Trophoblast cell (in vitro differentiated cells and primary cell): ENCODE measurements around the gene CSKMT.
"Not testable (repeated sequence)": the region's sequence is repeated elsewhere in the genome, so short reads cannot be mapped to it uniquely, and the experiment has no call there.

ENCODE experiments used
- DNase-seq, 2 donors: peaks; one replicate each; pipeline ENCODE4 v3.0.0-alpha.2; 2016
- H2AFZ ChIP-seq: 2 replicates; pipeline ENCODE4 v1.6.1; 2013; ENCODE audit warnings: low read length, moderate library complexity, mild to moderate bottlenecking; ENCODE audit not compliant: insufficient read depth, poor library complexity
- H2AK5ac ChIP-seq: 2 replicates; pipeline ENCODE4 v1.6.1; 2013; ENCODE audit warnings: mild to moderate bottlenecking, low read length
- H2BK120ac ChIP-seq: 2 replicates; pipeline ENCODE4 v1.6.1; 2013; ENCODE audit warnings: low read length, mild to moderate bottlenecking, moderate library complexity; ENCODE audit not compliant: insufficient read depth, poor library complexity
- H2BK12ac ChIP-seq: 2 replicates; pipeline ENCODE4 v1.6.1; 2013; ENCODE audit warnings: mild to moderate bottlenecking, low read length, moderate library complexity
- H2BK5ac ChIP-seq: 2 replicates; pipeline ENCODE4 v1.6.1; 2013; ENCODE audit warnings: low read length, low read depth, moderate library complexity, mild to moderate bottlenecking; ENCODE audit not compliant: poor library complexity
- H3K14ac ChIP-seq: 2 replicates; pipeline ENCODE4 v1.6.1; 2013; ENCODE audit warnings: mild to moderate bottlenecking, low read length
- H3K18ac ChIP-seq: 2 replicates; pipeline ENCODE4 v1.6.1; 2013; ENCODE audit warnings: mild to moderate bottlenecking, low read length
- H3K23ac ChIP-seq: 2 replicates; pipeline ENCODE4 v1.6.1; 2013; ENCODE audit warnings: low read length
- H3K27ac ChIP-seq: 2 replicates; pipeline ENCODE4 v1.5.1; 2013; ENCODE audit warnings: low read depth, mild to moderate bottlenecking, inconsistent platforms, low read length, moderate library complexity
- H3K27me3 ChIP-seq: 2 replicates; pipeline ENCODE4 v1.6.1; 2013; ENCODE audit warnings: inconsistent platforms, mild to moderate bottlenecking, low read length, moderate library complexity; ENCODE audit not compliant: insufficient read depth
- H3K36me3 ChIP-seq, 2 experiments: 1 replicate in 1 of 2; 2 replicates in 1 of 2; pipeline ENCODE4 v1.6.1; 2013; ENCODE audit warnings: low read length in 2 of 2, mild to moderate bottlenecking in 2 of 2, moderate library complexity in 1 of 2; ENCODE audit not compliant: insufficient read depth in 2 of 2, control insufficient read depth in 1 of 2
- H3K4ac ChIP-seq: 2 replicates; pipeline ENCODE4 v1.6.1; 2013; ENCODE audit warnings: low read depth, mild to moderate bottlenecking, low read length, moderate library complexity
- H3K4me1 ChIP-seq, 2 experiments: 1 replicate in 1 of 2; 2 replicates in 1 of 2; pipeline ENCODE4 v1.6.1; 2013; ENCODE audit warnings: low read length in 2 of 2, mild to moderate bottlenecking in 2 of 2, moderate library complexity in 1 of 2; ENCODE audit not compliant: insufficient read depth in 2 of 2, control insufficient read depth in 1 of 2
- H3K4me2 ChIP-seq: 2 replicates; pipeline ENCODE4 v1.6.1; 2013; ENCODE audit warnings: inconsistent platforms, mild to moderate bottlenecking, low read length, moderate library complexity
- H3K4me3 ChIP-seq: 2 replicates; pipeline ENCODE4 v1.5.1; 2013; ENCODE audit warnings: mild to moderate bottlenecking, low read depth, low read length, inconsistent platforms
- H3K79me1 ChIP-seq: one replicate; pipeline ENCODE4 v1.6.1; 2013; ENCODE audit warnings: low read length
- H3K79me2 ChIP-seq: 2 replicates; pipeline ENCODE4 v1.6.1; 2013; ENCODE audit warnings: low read length, mild to moderate bottlenecking; ENCODE audit not compliant: control insufficient read depth, insufficient read depth, poor library complexity
- H3K9ac ChIP-seq: 2 replicates; pipeline ENCODE4 v1.6.1; 2013; ENCODE audit warnings: mild to moderate bottlenecking, low read length
- H3K9me3 ChIP-seq: 2 replicates; pipeline ENCODE4 v1.6.1; 2013; ENCODE audit warnings: low read depth, mild to moderate bottlenecking, control low read depth, inconsistent platforms, low read length; ENCODE audit not compliant: insufficient read depth
- H4K12ac ChIP-seq: 2 replicates; pipeline ENCODE4 v1.6.1; 2013; ENCODE audit warnings: low read depth, mild to moderate bottlenecking, low read length, moderate library complexity
- H4K8ac ChIP-seq: 2 replicates; pipeline ENCODE4 v1.6.1; 2013; ENCODE audit warnings: low read depth, mild to moderate bottlenecking, low read length, moderate library complexity
- H4K91ac ChIP-seq: one replicate; pipeline ENCODE4 v1.6.1; 2013; ENCODE audit warnings: low read depth, mild to moderate bottlenecking, low read length, moderate library complexity
- WGBS: extraction: QIAGEN DNeasy Blood & Tissue Kit; methylation state at CpG from one replicate; pipeline ENCODE4 v1.1.7; 2013; ENCODE audit warnings: missing lambda C conversion rate; ENCODE audit not compliant: insufficient read length, insufficient coverage; ENCODE audit errors: extremely low coverage; 5-methylcytosine and 5-hydroxymethylcytosine counted together

The CSKMT gene

DNA sequence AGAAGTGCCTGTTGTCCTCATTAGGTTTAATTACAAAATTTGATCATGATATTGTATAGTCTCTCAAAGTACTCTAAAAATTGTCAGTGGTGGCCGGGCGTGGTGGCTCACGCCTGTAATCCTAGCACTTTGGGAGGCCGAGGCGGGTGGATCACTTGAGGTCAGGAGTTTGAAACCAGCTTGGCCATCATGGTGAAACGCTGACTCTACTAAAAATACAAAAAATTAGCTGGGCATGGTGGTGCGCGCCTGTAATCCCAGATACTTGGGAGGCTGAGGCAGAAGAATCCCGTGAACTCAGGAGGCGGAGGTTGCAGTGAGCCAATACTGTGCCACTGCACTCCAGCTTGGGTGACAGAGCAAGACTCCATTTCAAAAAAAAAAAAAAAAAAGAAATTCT lies 10.3 kb downstream of the CSKMT start:
- not testable (repeated sequence) for H4K12ac ChIP-seq, DNase-seq, H3K4me2 ChIP-seq, H2AK5ac ChIP-seq, H3K27ac ChIP-seq, H2BK5ac ChIP-seq, H4K91ac ChIP-seq, H3K14ac ChIP-seq, H3K23ac ChIP-seq, H2BK12ac ChIP-seq, H3K4me1 ChIP-seq, H3K9ac ChIP-seq, H4K8ac ChIP-seq, H3K18ac ChIP-seq, H2AFZ ChIP-seq, H2BK120ac ChIP-seq, H3K4ac ChIP-seq, H3K9me3 ChIP-seq, H3K4me3 ChIP-seq, H3K27me3 ChIP-seq
- no CpG with 5 or more reads among the region's 10 CpGs for WGBS
- peaks cover 17% of the 10 kb centered on the region for H3K79me1 ChIP-seq
- peaks cover 12% of the 10 kb centered on the region for H3K79me2 ChIP-seq
- peaks cover 19 to 21% of the 10 kb centered on the region in 2 experiments for H3K36me3 ChIP-seq

DNA sequence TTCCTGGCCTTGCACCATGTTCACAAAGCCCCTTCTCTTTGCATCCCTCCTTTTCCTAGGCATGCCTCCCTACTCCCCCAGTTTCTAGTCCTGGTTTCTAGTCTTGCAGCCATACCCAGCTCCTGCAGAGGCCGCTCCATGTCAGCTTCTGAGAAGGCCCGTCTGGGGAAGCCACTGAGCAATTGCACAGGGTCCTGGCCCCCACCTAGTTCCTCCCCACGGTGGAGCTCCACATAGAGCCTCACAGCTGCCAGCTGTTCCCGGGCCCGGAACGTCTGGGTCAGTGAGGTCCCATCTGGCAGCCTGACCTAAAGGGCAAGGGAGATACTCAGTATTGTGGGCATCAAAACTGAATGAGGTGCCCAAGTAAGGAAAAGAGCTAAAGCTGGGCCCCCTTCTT lies 11.6 kb downstream of the CSKMT start:
- no peak overlapping the region for H4K8ac ChIP-seq
- no peak overlapping the region for H3K9ac ChIP-seq
- H2AK5ac ChIP-seq: no peak overlapping the region
- no peak overlapping the region for H3K4me3 ChIP-seq
- no CpG with 5 or more reads among the region's 6 CpGs for WGBS
- peaks cover 3% of the 10 kb centered on the region for H3K9me3 ChIP-seq
- H3K14ac ChIP-seq: no peak overlapping the region
- peak overlapping the region; percentile 19 for H3K4ac ChIP-seq
- H3K79me1 ChIP-seq: peaks cover 10% of the 10 kb centered on the region
- peaks cover 9% of the 10 kb centered on the region for H3K79me2 ChIP-seq
- H3K4me2 ChIP-seq: no peak overlapping the region
- peaks cover 6 to 9% of the 10 kb centered on the region in 2 experiments for H3K4me1 ChIP-seq
- no peak overlapping the region for H3K27ac ChIP-seq
- no peak overlapping the region for H4K91ac ChIP-seq
- H2BK120ac ChIP-seq: no peak overlapping the region
- no peak overlapping the region for H2BK12ac ChIP-seq
- H4K12ac ChIP-seq: no peak overlapping the region
- DNase-seq: no peak
- H3K18ac ChIP-seq: no peak overlapping the region
- no peak overlapping the region for H2BK5ac ChIP-seq
- peaks cover 19 to 21% of the 10 kb centered on the region in 2 experiments for H3K36me3 ChIP-seq
- H3K23ac ChIP-seq: no peak overlapping the region
- H2AFZ ChIP-seq: no peak overlapping the region
- H3K27me3 ChIP-seq: no peaks in the 10 kb centered on the region

DNA sequence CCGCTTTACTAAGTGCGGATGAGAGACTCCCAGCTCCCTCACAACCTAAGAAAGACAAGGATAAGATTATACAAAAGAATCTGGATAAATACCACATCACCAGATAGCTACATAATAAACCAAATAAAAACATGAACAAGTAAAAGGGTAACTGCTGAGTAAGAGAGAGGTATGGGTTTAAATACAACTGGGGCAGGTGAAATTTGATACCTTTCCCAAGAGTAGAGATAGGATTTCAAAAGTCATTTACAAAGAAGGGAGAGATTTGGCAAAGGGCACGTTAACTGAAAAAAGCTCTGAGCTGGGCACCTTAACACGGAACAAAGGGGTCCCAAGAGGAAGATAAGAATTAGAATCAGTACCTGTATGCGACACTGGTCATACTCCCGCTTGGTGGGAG lies 12.0 kb downstream of the CSKMT start:
- Histone ChIP-seq H2AK5ac (no peak overlapping the region), H3K18ac (no peak overlapping the region), H4K8ac (no peak overlapping the region), H3K79me2 (peaks cover 6% of the 10 kb centered on the region), H3K4me3 (no peak overlapping the region), H3K4me1 (peaks cover 6 to 9% of the 10 kb centered on the region in 2 experiments), H2BK5ac (no peak overlapping the region), H3K4ac (no peak overlapping the region), H3K36me3 (peaks cover 19 to 21% of the 10 kb centered on the region in 2 experiments), H3K27me3 (no peaks in the 10 kb centered on the region), H2AFZ (no peak overlapping the region), H2BK120ac (no peak overlapping the region), H3K9me3 (peaks cover 3% of the 10 kb centered on the region), H3K14ac (no peak overlapping the region), H3K9ac (no peak overlapping the region), H3K23ac (no peak overlapping the region), H4K12ac (no peak overlapping the region), H3K79me1 (peaks cover 6% of the 10 kb centered on the region), H3K4me2 (no peak overlapping the region), H3K27ac (no peak overlapping the region), H2BK12ac (no peak overlapping the region), H4K91ac (no peak overlapping the region)
- WGBS: no CpG with 5 or more reads among the region's 6 CpGs
- no peak for DNase-seq

DNA sequence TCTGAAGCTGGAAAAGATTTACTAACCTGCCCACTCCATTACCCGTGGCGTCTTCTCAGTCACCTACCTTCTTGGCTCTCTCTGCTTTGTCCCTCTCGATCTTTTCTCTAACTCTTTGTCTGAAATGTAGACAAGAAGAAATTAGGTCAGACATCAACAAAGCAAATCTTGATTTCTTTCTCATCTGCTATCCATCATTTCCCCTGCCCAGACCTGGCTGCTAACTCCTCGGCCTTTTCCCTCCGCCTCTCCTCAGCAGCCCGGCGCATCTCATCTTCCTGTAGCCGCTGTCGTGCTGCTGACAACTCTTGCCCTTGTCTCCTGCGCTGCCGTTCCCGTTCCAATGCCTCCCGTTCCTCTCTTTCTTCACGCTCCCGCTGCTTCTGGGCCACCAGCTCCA lies 12.6 kb downstream of the CSKMT start:
- no CpG with 5 or more reads among the region's 15 CpGs for WGBS
- Histone ChIP-seq H3K23ac (no peak overlapping the region), H3K27me3 (no peaks in the 10 kb centered on the region)

More for the DNA sequence above, 12.6 kb downstream of the CSKMT start:
- Histone ChIP-seq H2BK12ac (no peak overlapping the region), H2AK5ac (no peak overlapping the region), H3K27ac (no peak overlapping the region), H4K12ac (no peak overlapping the region), H3K4ac (no peak overlapping the region), H2AFZ (no peak overlapping the region), H2BK120ac (no peak overlapping the region), H3K18ac (no peak overlapping the region), H3K4me1 (peaks cover 3 to 8% of the 10 kb centered on the region in 2 experiments), H3K79me2 (peaks cover 6% of the 10 kb centered on the region), H3K9ac (no peak overlapping the region), H3K9me3 (peaks cover 3% of the 10 kb centered on the region), H3K79me1 (peaks cover 6% of the 10 kb centered on the region), H3K36me3 (peaks cover 19 to 21% of the 10 kb centered on the region in 2 experiments), H2BK5ac (no peak overlapping the region), H4K8ac (no peak overlapping the region), H3K4me3 (no peak overlapping the region), H3K14ac (no peak overlapping the region), H3K4me2 (peak overlapping the region; percentile 92), H4K91ac (no peak overlapping the region)
- DNase-seq: no peak
